Measurements from ENCODE around the gene LRRC74B.

Gene LRRC74B

GRCh38 chr22:21030621-21031544 lies 14.9 kb upstream of the LRRC74B start:
- no peaks in the 10 kb centered on the region for H3F3A ChIP-seq (ENCODE audit: low read depth)
- no peak overlapping the region for H3K4me3 ChIP-seq (ENCODE audit: low read length, poor library complexity, severe bottlenecking)
- H3K9me3 ChIP-seq (ENCODE audit: insufficient read depth, low read depth, low read length), result no peaks in the 10 kb centered on the region
- TF ChIP-seq EZH2phosphoT487 (IDR thresholded peaks at IDR 0.05; ENCODE audit: borderline replicate concordance) (no peak), CTCF (conservative IDR thresholded peaks at IDR 0.05; ENCODE audit: low read length) (no peak)
- H2AFZ ChIP-seq (ENCODE audit: low read length), result no peak overlapping the region
- no peaks in the 10 kb centered on the region for H4K20me1 ChIP-seq (ENCODE audit: insufficient read depth, low read length, poor library complexity, severe bottlenecking)
- H3K36me3 ChIP-seq (ENCODE audit: insufficient read depth, low read length), result no peaks in the 10 kb centered on the region
- no peaks in the 10 kb centered on the region for H3K27me3 ChIP-seq (ENCODE audit: insufficient read depth, low read length, poor library complexity, severe bottlenecking)
- H3K79me2 ChIP-seq (ENCODE audit: insufficient read depth, low read length), result no peaks in the 10 kb centered on the region
- H3K9me2 ChIP-seq (replicated peaks; ENCODE audit: low read depth, low read length), result no peaks in the 10 kb centered on the region
- no peak overlapping the region for H3K4me2 ChIP-seq (ENCODE audit: low read depth, low read length, poor library complexity, severe bottlenecking)
- peaks cover under 1% of the 10 kb centered on the region for H3K4me1 ChIP-seq (ENCODE audit: insufficient read depth, low read length, poor library complexity, severe bottlenecking)
- no peak overlapping the region for H3K9ac ChIP-seq (ENCODE audit: low read depth, low read length, poor library complexity, severe bottlenecking)

GRCh38 chr22:21031545-21032036 lies 14.2 kb upstream of the LRRC74B start:
- no peaks in the 10 kb centered on the region for H3K9me3 ChIP-seq (ENCODE audit: insufficient read depth, low read depth, low read length)
- no peaks in the 10 kb centered on the region for H3K79me2 ChIP-seq (ENCODE audit: insufficient read depth, low read length)
- no peaks in the 10 kb centered on the region for H3K36me3 ChIP-seq (ENCODE audit: insufficient read depth, low read length)
- H3K4me1 ChIP-seq (ENCODE audit: insufficient read depth, low read length, poor library complexity, severe bottlenecking), result no peaks in the 10 kb centered on the region
- H3K9ac ChIP-seq (ENCODE audit: low read depth, low read length, poor library complexity, severe bottlenecking), result no peak overlapping the region
- H3K27me3 ChIP-seq (ENCODE audit: insufficient read depth, low read length, poor library complexity, severe bottlenecking), result no peaks in the 10 kb centered on the region
- H3K4me2 ChIP-seq (ENCODE audit: low read depth, low read length, poor library complexity, severe bottlenecking), result no peak overlapping the region
- no peaks in the 10 kb centered on the region for H3F3A ChIP-seq (ENCODE audit: low read depth)
- TF ChIP-seq CTCF (conservative IDR thresholded peaks at IDR 0.05; ENCODE audit: low read length) (no peak), EZH2phosphoT487 (IDR thresholded peaks at IDR 0.05; ENCODE audit: borderline replicate concordance) (no peak)
- no peaks in the 10 kb centered on the region for H3K9me2 ChIP-seq (replicated peaks; ENCODE audit: low read depth, low read length)
- no peak overlapping the region for H2AFZ ChIP-seq (ENCODE audit: low read length)
- H4K20me1 ChIP-seq (ENCODE audit: insufficient read depth, low read length, poor library complexity, severe bottlenecking), result no peaks in the 10 kb centered on the region
- H3K4me3 ChIP-seq (ENCODE audit: low read length, poor library complexity, severe bottlenecking), result no peak overlapping the region

- Histone ChIP-seq H3K4me1 (ENCODE audit: insufficient read depth, low read length, poor library complexity, severe bottlenecking) (no peaks in the 10 kb centered on the region), H3K27me3 (ENCODE audit: insufficient read depth, low read length, poor library complexity, severe bottlenecking) (no peaks in the 10 kb centered on the region), H3K9me2 (replicated peaks; ENCODE audit: low read depth, low read length) (no peaks in the 10 kb centered on the region), H3K9ac (ENCODE audit: low read depth, low read length, poor library complexity, severe bottlenecking) (no peak within 1 kb of the TSS), H3K4me2 (ENCODE audit: low read depth, low read length, poor library complexity, severe bottlenecking) (no peak within 1 kb of the TSS), H2AFZ (ENCODE audit: low read length) (no peak within 1 kb of the TSS), H3K4me3 (ENCODE audit: low read length, poor library complexity, severe bottlenecking) (no peak within 1 kb of the TSS), H3K36me3 (ENCODE audit: insufficient read depth, low read length) (no peaks in the 10 kb centered on the region), H3F3A (ENCODE audit: low read depth) (no peaks in the 10 kb centered on the region), H4K20me1 (ENCODE audit: insufficient read depth, low read length, poor library complexity, severe bottlenecking) (no peaks in the 10 kb centered on the region), H3K9me3 (ENCODE audit: insufficient read depth, low read depth, low read length) (no peaks in the 10 kb centered on the region), H3K79me2 (ENCODE audit: insufficient read depth, low read length) (no peaks in the 10 kb centered on the region)
- TF ChIP-seq CTCF (conservative IDR thresholded peaks at IDR 0.05; ENCODE audit: low read length), result no peak
- TF ChIP-seq EZH2phosphoT487 (IDR thresholded peaks at IDR 0.05; ENCODE audit: borderline replicate concordance), result no peak
These were observed 13.5 kb upstream of the LRRC74B start, which contains the start of gene SLC7A4 for GRCh38 chr22:21032037-21032867. SLC7A4 (minus strand) TSS chr22:21032561; CDS start chr22:21031812, 749 bp downstream.
